ENCODE measurements around the gene SHISA6.

Gene SHISA6

DNA sequence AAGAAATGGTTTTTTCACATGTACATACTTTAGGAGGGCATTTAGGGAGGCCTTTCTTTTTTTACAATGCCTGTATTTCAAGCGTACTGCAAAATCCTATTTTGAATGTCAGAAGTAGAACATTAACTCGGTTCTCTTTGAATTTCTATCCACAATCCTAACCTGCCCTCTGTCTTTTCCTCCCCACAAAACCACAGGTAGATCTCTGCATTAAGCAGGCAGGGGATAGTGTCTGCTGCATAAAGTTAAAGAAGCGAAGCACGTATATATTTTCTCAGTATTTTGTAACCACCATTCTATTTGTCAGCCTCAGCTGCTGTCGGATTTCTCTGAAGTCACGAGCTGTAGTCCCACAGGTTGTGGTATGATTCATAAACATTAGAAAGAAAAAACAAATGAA is 137.5 kb downstream of the SHISA6 start:
- no peak for TF ChIP-seq TCF12 (IDR thresholded peaks at IDR 0.05; ENCODE audit: low read depth)
- TF ChIP-seq, protein P1, sequence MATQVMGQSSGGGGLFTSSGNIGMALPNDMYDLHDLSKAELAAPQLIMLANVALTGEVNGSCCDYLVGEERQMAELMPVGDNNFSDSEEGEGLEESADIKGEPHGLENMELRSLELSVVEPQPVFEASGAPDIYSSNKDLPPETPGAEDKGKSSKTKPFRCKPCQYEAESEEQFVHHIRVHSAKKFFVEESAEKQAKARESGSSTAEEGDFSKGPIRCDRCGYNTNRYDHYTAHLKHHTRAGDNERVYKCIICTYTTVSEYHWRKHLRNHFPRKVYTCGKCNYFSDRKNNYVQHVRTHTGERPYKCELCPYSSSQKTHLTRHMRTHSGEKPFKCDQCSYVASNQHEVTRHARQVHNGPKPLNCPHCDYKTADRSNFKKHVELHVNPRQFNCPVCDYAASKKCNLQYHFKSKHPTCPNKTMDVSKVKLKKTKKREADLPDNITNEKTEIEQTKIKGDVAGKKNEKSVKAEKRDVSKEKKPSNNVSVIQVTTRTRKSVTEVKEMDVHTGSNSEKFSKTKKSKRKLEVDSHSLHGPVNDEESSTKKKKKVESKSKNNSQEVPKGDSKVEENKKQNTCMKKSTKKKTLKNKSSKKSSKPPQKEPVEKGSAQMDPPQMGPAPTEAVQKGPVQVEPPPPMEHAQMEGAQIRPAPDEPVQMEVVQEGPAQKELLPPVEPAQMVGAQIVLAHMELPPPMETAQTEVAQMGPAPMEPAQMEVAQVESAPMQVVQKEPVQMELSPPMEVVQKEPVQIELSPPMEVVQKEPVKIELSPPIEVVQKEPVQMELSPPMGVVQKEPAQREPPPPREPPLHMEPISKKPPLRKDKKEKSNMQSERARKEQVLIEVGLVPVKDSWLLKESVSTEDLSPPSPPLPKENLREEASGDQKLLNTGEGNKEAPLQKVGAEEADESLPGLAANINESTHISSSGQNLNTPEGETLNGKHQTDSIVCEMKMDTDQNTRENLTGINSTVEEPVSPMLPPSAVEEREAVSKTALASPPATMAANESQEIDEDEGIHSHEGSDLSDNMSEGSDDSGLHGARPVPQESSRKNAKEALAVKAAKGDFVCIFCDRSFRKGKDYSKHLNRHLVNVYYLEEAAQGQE (IDR thresholded peaks at IDR 0.05; ENCODE audit: low read depth) = no peak
- no peak for TF ChIP-seq CREB1 (IDR thresholded peaks at IDR 0.05; ENCODE audit: low read depth)
- no peak for TF ChIP-seq RAD21 (IDR thresholded peaks at IDR 0.05; ENCODE audit: low read depth)
- TF ChIP-seq, protein P2, sequence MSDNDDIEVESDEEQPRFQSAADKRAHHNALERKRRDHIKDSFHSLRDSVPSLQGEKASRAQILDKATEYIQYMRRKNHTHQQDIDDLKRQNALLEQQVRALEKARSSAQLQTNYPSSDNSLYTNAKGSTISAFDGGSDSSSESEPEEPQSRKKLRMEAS (IDR thresholded peaks at IDR 0.05) = no peak

DNA sequence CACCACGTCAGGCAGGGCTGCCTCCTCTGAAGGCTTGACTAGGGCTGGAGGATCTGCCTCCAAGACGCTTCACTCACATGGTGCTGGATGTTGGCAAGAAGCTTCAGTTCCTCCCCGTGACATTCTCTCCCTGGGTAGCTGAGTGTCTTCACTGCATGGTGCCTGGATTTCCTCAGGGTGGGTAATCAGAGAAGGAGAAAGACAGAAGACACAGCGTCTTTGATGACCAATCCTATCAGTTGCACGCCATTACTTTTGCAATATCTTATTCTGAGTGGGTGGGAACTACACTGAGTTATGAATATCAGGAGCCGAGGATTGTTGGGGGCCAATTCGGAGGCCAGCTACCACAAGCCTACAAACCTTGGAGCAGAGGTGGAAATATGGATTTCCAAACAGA is 139.7 kb downstream of the SHISA6 start:
- TF ChIP-seq, protein P3, sequence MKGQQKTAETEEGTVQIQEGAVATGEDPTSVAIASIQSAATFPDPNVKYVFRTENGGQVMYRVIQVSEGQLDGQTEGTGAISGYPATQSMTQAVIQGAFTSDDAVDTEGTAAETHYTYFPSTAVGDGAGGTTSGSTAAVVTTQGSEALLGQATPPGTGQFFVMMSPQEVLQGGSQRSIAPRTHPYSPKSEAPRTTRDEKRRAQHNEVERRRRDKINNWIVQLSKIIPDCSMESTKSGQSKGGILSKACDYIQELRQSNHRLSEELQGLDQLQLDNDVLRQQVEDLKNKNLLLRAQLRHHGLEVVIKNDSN (IDR thresholded peaks at IDR 0.05) = no peak
- TF ChIP-seq, protein P2 (IDR thresholded peaks at IDR 0.05) = no peak
- TF ChIP-seq CEBPB (IDR thresholded peaks at IDR 0.05) = no peak
- TF ChIP-seq NFIC (IDR thresholded peaks at IDR 0.05) = no peak
- no peak for TF ChIP-seq EP300 (IDR thresholded peaks at IDR 0.05; ENCODE audit: borderline replicate concordance)
- TF ChIP-seq FOXM1 (IDR thresholded peaks at IDR 0.05; ENCODE audit: borderline replicate concordance, low read depth) = no peak
- TF ChIP-seq EGR1 (IDR thresholded peaks at IDR 0.05) = no peak
- no peak for TF ChIP-seq CREB1 (IDR thresholded peaks at IDR 0.05; ENCODE audit: low read depth)

DNA sequence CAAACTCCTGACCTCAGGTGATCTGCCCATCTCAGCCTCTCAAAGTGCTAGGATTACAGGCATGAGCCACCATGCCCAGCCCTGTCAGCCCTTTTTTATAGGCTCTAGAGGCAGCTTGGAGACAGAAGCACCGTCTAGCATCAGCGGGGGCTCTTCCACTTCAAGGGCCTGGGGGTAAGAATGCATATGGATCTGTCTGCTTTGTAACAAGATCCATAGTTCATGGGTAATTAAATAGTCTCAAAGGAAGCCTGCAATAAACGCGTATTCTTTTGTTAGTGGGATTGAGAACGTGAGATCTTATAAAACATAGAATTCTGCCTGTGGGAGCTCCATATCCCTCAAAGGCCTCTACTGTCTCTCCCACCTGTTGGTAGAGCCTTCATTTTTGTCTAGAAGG is 142.1 kb downstream of the SHISA6 start:
- no peak for TF ChIP-seq EP300 (IDR thresholded peaks at IDR 0.05; ENCODE audit: borderline replicate concordance)
- TF ChIP-seq, protein P3 (IDR thresholded peaks at IDR 0.05) = no peak

DNA sequence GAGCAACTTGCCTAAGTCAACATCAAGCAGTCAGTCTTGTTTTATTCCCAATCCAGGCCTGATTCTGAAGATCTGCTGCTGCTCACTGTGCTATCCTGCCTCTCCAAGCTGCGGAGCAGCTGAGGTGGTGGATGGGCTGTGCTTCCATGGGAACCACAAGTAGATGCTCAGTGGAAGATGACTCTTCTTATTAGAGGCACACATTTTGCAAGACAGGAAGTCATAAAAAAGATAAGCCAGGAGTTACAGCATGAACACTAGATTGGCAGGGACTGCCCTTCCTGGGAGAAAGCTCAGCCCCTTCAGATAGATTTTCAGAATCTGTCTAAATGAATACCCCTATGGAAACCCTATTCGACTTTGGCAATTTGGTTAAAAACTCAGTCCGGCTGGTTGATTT is 143.1 kb downstream of the SHISA6 start:
- TF ChIP-seq, protein P3 (IDR thresholded peaks at IDR 0.05) = no peak
- TF ChIP-seq EGR1 (IDR thresholded peaks at IDR 0.05) = no peak
- no peak for TF ChIP-seq TEAD4 (IDR thresholded peaks at IDR 0.05)
- TF ChIP-seq CEBPB (IDR thresholded peaks at IDR 0.05) = no peak
- no peak for TF ChIP-seq FOXM1 (IDR thresholded peaks at IDR 0.05; ENCODE audit: borderline replicate concordance, low read depth)
- TF ChIP-seq RAD21 (IDR thresholded peaks at IDR 0.05; ENCODE audit: low read depth) = no peak
- TF ChIP-seq, protein P1 (IDR thresholded peaks at IDR 0.05; ENCODE audit: low read depth) = no peak
- TF ChIP-seq CREB1 (IDR thresholded peaks at IDR 0.05; ENCODE audit: low read depth) = no peak
- TF ChIP-seq, protein P2 (IDR thresholded peaks at IDR 0.05) = no peak
- TF ChIP-seq TCF12 (IDR thresholded peaks at IDR 0.05; ENCODE audit: low read depth) = no peak
- no peak for TF ChIP-seq TAF1 (IDR thresholded peaks at IDR 0.05; ENCODE audit: low read depth)
- no peak for TF ChIP-seq EP300 (IDR thresholded peaks at IDR 0.05; ENCODE audit: borderline replicate concordance)
- no peak for TF ChIP-seq ZBTB7A (IDR thresholded peaks at IDR 0.05; ENCODE audit: low read depth)

DNA sequence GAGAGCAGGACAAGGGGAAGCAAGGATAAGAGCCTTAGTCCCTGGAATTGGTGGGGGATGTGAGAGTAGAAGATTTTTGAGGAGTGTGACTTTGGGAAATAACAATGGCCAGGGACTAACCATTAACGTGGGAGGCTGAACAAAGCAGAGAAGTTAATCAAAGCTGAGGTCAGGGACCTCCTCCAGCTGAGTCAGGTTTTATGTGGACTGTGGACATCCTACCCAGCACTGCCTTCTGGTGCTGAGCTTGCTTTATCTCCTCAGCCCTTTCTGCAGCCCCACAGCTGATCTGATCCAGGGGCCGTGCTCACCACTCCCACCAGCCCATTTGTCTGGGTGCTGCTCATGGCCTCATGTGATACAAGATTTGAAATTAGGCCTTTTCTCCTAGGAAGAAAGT is 146.6 kb downstream of the SHISA6 start:
- no peak for TF ChIP-seq EGR1 (IDR thresholded peaks at IDR 0.05)
- TF ChIP-seq TAF1 (IDR thresholded peaks at IDR 0.05; ENCODE audit: low read depth) = no peak
- TF ChIP-seq, protein P1 (IDR thresholded peaks at IDR 0.05; ENCODE audit: low read depth) = no peak
- no peak for TF ChIP-seq YY1 (IDR thresholded peaks at IDR 0.05; ENCODE audit: low read depth)
- TF ChIP-seq RAD21 (IDR thresholded peaks at IDR 0.05; ENCODE audit: low read depth) = no peak
- TF ChIP-seq EP300 (IDR thresholded peaks at IDR 0.05; ENCODE audit: borderline replicate concordance) = no peak
- TF ChIP-seq FOXM1 (IDR thresholded peaks at IDR 0.05; ENCODE audit: borderline replicate concordance, low read depth) = no peak
- TF ChIP-seq CEBPB (IDR thresholded peaks at IDR 0.05) = no peak
- TF ChIP-seq TCF12 (IDR thresholded peaks at IDR 0.05; ENCODE audit: low read depth) = no peak

Measured in Ishikawa (cell line).